DND-41 (cell line): ENCODE data around the gene NPHP4.

Source experiments
- ATAC-seq: fragments of 200-7000 bp; cut with Tn5 transposase; 3 replicates; pipeline ENCODE4 v1.9.1; 2021; ENCODE audit warnings: low read depth; ENCODE audit not compliant: insufficient read depth
- DNase-seq: peaks from one replicate; pipeline ENCODE4 v3.0.0-alpha.2; 2020
- H2AFZ ChIP-seq: 2 replicates; pipeline ENCODE4 v1.6.0; 2012; ENCODE audit warnings: low read depth, low read length
- H3K27ac ChIP-seq: 2 replicates; pipeline ENCODE4 v1.5.1; 2012; ENCODE audit warnings: low read length, inconsistent platforms
- H3K27me3 ChIP-seq: fragments of 200-600 bp; sonication (generic); 2 replicates; pipeline ENCODE4 v1.6.0; 2012; ENCODE audit warnings: low read length, mild to moderate bottlenecking, inconsistent platforms; ENCODE audit not compliant: insufficient read depth, poor library complexity
- H3K36me3 ChIP-seq: 2 replicates; pipeline ENCODE4 v1.5.1; 2012; ENCODE audit warnings: low read length, inconsistent platforms; ENCODE audit not compliant: insufficient read depth
- H3K4me1 ChIP-seq: 2 replicates; pipeline ENCODE4 v1.5.1; 2012; ENCODE audit warnings: mild to moderate bottlenecking, low read length; ENCODE audit not compliant: insufficient read depth
- H3K4me2 ChIP-seq: 2 replicates; pipeline ENCODE4 v1.6.0; 2012; ENCODE audit warnings: mild to moderate bottlenecking, moderate library complexity, low read length, inconsistent platforms; ENCODE audit not compliant: insufficient read depth
- H3K4me3 ChIP-seq, 2 experiments: fragments of 200-600 bp in 1 of 2; shearing (Covaris generic) in 1 of 2; 2 replicates each; pipeline ENCODE4 v1.5.1; 2012 to 2016; ENCODE audit warnings: inconsistent platforms in 2 of 2, low read length in 2 of 2, mild to moderate bottlenecking in 2 of 2, low read depth in 1 of 2, moderate library complexity in 1 of 2
- H3K79me2 ChIP-seq: 2 replicates; pipeline ENCODE4 v1.6.0; 2012; ENCODE audit warnings: low read length, inconsistent platforms; ENCODE audit not compliant: insufficient read depth
- H3K9ac ChIP-seq: 2 replicates; pipeline ENCODE4 v1.6.0; 2012; ENCODE audit warnings: low read depth, mild to moderate bottlenecking, inconsistent platforms, low read length, moderate library complexity
- H3K9me3 ChIP-seq: 2 replicates; pipeline ENCODE4 v1.5.1; 2012; ENCODE audit warnings: low read length, moderate library complexity, mild to moderate bottlenecking, inconsistent platforms; ENCODE audit not compliant: insufficient read depth, severe bottlenecking
- H4K20me1 ChIP-seq: 2 replicates; pipeline ENCODE4 v1.6.0; 2012; ENCODE audit warnings: low read length; ENCODE audit not compliant: insufficient read depth
- CTCF ChIP-seq: IDR thresholded peaks from 2 replicates; pipeline ENCODE4 v1.5.1; 2012; ENCODE audit warnings: borderline replicate concordance, low read length, moderate library complexity, mild to moderate bottlenecking; ENCODE audit not compliant: poor library complexity, severe bottlenecking; ENCODE audit errors: extremely low read depth
- EZH2 ChIP-seq: IDR thresholded peaks from 3 replicates; pipeline ENCODE4 v1.6.1; 2012; ENCODE audit warnings: borderline replicate concordance, low read depth, mild to moderate bottlenecking, moderate library complexity, low read length, inconsistent platforms; ENCODE audit not compliant: severe bottlenecking

Gene NPHP4

DNA sequence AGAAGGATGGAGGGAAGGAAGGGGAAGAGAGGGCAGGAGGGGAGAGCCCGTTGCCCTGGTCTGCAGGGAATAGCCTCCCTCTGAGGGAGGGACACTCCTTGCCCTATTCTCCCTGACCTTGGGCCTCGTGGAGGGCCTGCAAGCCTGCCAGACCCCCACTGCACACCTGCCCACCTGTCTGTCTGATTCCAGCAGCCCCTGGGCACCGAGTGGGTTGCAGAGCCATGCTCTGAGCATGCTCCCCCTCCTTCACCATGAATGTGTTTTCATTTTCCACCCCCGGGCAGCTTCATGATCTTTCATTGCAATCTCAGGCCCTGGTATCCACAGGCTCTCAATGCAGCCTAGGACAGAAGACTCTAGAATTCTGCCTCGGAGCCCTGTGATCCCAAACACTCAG, 5.1 kb upstream of the NPHP4 start:
- DNase-seq (no peak), ATAC-seq (no peak)
- Histone ChIP-seq H4K20me1 (peaks cover 82% of the 10 kb centered on the region), H3K9ac (no peak overlapping the region), H3K4me2 (no peak overlapping the region), H2AFZ (no peak overlapping the region), H3K4me1 (peaks cover 22% of the 10 kb centered on the region), H3K27me3 (no peaks in the 10 kb centered on the region), H3K4me3 (no peak overlapping the region), H3K27ac (no peak overlapping the region), H3K79me2 (peaks cover 10% of the 10 kb centered on the region), H3K36me3 (no peaks in the 10 kb centered on the region), H3K9me3 (no peaks in the 10 kb centered on the region)
- TF ChIP-seq EZH2: no peak
- no peak for TF ChIP-seq CTCF

- no peak for DNase-seq
- no peak overlapping the region for H3K4me3 ChIP-seq
- H3K79me2 ChIP-seq: peaks cover 10% of the 10 kb centered on the region
- no peaks in the 10 kb centered on the region for H3K27me3 ChIP-seq
- H3K4me2 ChIP-seq: no peak overlapping the region
- no peak overlapping the region for H2AFZ ChIP-seq
- peaks cover 22% of the 10 kb centered on the region for H3K4me1 ChIP-seq
- H4K20me1 ChIP-seq: peaks cover 77% of the 10 kb centered on the region
- ATAC-seq: no peak
- TF ChIP-seq EZH2: no peak
- no peak for TF ChIP-seq CTCF
- no peaks in the 10 kb centered on the region for H3K36me3 ChIP-seq
- H3K27ac ChIP-seq: no peak overlapping the region
- no peak overlapping the region for H3K9ac ChIP-seq
- no peaks in the 10 kb centered on the region for H3K9me3 ChIP-seq
Measured at GRCh38 chr1:5996641-5997270, 4.5 kb upstream of the NPHP4 start.

GRCh38 chr1:5995871-5996630, 3.8 kb upstream of the NPHP4 start:
- no peaks in the 10 kb centered on the region for H3K36me3 ChIP-seq
- no peak for TF ChIP-seq CTCF
- TF ChIP-seq EZH2: no peak
- DNase-seq (no peak), ATAC-seq (no peak)
- no peak overlapping the region for H3K9ac ChIP-seq
- no peak overlapping the region for H3K4me2 ChIP-seq
- H3K27me3 ChIP-seq: no peaks in the 10 kb centered on the region
- peaks cover 15% of the 10 kb centered on the region for H3K79me2 ChIP-seq
- no peak overlapping the region for H2AFZ ChIP-seq
- peaks cover 73% of the 10 kb centered on the region for H4K20me1 ChIP-seq
- no peak overlapping the region for H3K27ac ChIP-seq
- no peaks in the 10 kb centered on the region for H3K9me3 ChIP-seq
- no peak overlapping the region for H3K4me3 ChIP-seq
- peaks cover 26% of the 10 kb centered on the region for H3K4me1 ChIP-seq
